HG03558 (cell line): ENCODE data around the gene PTPRB.

Experiments
- ATAC-seq: cut with Tn5 transposase; IDR thresholded peaks from one replicate; pipeline ENCODE4 v1.9.1; 2021; ENCODE audit warnings: moderate number of reproducible peaks; ENCODE audit not compliant: unreplicated experiment; ENCODE audit errors: extremely low read depth

PTPRB gene

DNA sequence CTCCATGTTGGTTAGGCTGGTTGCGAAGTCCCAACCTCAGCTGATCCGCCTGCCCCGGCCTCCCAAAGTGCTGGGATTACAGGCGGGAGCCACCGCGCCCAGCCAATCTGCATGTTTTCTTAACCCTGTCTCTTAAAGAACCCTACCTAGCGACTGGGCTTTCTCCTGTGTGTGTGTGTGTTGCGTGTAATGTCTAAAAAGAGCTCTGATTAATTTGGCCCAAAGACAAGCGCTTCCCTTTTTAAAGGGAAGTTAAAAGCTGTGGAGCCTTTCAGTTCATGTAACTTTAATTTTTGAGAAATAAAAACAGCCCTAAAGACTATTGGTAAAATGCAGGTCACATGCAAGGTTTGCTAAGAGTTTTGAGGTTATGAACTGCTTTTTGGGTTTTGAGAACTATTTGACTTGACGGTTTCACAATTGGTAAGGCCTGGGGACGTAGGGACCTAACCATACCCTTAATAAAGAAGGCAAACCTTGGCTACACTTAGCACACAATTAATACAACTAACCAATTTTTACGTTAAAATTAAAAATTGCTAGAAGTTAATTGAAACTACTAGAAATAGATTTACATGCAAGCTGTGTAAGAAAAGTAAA is 167.9 kb downstream of the PTPRB start:
- no peak for ATAC-seq

DNA sequence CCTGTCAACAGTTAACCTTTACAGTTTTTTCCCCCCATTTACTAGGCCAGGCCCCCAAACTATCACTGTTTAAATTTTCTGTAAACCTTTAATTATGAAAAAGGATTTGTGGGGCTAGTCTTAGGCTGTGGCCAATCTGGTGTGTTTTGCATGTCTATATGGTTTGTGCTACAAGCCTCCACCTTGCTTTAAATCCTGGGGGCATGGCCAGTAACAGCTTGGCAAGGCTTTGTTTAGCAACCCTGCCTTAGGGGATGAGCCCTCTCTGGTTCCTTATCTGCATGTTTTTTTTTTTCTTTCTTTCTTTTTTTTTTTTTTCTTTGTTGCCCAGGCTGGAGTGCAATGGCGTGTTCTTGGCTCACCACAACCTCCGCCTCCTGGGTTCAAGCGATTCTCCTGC is 168.5 kb downstream of the PTPRB start:
- no peak for ATAC-seq

DNA sequence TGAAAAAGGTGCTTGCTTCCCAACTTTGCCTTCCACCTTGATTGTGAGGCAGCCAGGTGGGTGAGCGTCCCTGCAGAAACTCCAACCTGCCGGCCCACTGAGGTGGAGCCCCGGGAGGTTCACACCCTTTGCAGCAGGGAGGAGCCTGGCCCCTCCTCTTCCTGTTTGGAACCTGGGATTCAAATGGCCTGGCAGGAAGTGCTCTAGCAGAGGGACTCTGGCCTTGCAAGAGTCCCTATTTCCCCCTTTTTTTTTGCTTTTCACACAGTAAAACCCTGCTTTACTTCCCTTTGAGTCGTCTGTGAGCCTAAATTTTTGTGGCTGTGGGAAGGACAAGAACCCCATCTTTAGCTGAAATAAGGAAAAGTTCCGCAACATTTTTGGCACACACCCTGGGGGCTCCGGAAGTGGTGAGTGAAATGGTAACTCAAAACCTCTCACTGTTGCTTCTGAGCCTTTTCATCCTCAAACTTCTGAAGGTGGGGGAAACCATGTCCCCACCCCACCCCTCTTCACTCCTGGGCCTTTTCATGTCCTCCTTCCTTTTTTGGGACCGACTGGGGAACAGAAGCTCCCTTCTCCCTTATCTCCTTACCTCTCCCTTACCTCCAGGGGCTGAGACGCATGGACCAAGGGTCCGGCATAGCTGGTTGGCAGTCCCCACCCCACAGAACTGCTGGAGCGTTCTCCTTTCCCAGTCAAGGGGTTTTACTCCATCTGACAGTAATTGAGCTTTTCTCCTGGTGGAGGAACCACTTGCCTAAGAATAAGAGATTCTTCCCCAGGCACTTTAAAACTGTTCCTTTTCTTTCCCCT is 169.1 kb downstream of the PTPRB start:
- ATAC-seq: no peak

DNA sequence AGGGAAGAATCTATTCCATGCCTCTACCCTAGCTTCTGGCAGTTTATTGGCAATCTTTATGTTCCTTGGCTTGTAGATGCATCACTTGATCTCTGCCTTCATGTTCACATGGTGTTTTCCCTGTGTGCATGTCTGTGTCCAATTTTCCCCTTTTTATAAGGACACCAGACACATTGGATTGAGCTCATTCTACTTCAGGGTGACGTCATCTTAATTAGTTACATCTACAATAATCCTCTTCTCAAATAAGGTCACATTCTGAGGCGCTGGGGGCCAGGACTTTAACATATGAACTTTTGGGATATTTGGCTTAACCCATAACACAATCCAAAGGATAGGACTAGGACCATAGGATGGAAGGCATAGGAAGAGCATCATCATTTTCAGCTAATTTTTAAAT is 169.8 kb downstream of the PTPRB start:
- no peak for ATAC-seq

DNA sequence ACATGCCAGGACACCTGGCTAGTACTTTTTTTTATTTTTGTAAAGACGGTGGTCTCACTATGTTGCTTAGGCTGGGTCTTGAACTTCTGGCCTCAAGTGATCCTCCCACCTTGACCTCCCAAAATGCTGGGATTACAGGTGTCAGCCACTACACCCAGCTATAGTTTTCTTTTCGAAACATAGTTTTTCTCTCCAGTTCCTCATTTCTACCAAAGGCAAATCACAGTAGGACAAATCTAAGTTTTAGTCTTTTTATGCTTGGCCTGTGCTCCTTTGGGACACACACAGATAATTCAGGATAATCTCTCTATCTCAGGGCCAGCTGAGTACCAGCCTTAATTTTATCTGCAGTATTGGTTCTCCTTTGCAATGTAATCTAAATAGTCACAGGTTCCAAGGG is 170.5 kb downstream of the PTPRB start:
- ATAC-seq: no peak
